Measurements from ENCODE around the gene OGG1. TPM values are rescaled to one million over a fixed set of nuclear protein-coding genes. Genes with fewer than 3 reads are reported as not detected.

Gene OGG1
- total RNA-seq, 1 donor from 2014 or later: 34.8 TPM

DNA sequence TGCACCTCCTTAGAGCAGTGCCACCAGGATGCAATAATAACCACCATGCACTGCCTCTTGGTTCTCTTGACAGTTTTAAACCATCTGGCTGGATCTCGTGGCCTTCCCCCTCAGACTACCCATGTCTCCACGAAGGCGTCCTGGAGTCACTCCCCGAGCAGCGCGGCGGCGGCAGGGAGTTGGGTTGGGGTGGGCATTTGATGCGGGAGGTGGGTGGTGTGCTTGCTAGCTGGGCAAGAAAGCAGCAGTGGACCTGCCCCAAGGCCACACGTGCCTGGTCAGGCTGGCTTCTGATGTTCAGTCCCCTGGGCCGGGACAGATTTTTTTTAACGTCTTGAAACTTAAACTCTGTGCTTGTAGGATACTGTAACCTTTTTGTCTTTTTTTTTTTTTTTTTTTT lies 56.4 kb downstream of the OGG1 start:
- Mint-ChIP-seq H3K36me3 (ENCODE audit: unreplicated experiment) (peaks cover 28% of the 10 kb centered on the region), H3K27ac (ENCODE audit: unreplicated experiment) (no peak overlapping the region), H3K9me3 (ENCODE audit: unreplicated experiment) (no peaks in the 10 kb centered on the region), H3K4me1 (ENCODE audit: unreplicated experiment) (peaks cover 23% of the 10 kb centered on the region), H3K27me3 (ENCODE audit: unreplicated experiment) (no peaks in the 10 kb centered on the region), H3K4me3 (ENCODE audit: unreplicated experiment) (no peak overlapping the region)
- DNase-seq (ENCODE audit: extremely low spot score, unreplicated experiment): no peak
- TF ChIP-seq, protein P1, sequence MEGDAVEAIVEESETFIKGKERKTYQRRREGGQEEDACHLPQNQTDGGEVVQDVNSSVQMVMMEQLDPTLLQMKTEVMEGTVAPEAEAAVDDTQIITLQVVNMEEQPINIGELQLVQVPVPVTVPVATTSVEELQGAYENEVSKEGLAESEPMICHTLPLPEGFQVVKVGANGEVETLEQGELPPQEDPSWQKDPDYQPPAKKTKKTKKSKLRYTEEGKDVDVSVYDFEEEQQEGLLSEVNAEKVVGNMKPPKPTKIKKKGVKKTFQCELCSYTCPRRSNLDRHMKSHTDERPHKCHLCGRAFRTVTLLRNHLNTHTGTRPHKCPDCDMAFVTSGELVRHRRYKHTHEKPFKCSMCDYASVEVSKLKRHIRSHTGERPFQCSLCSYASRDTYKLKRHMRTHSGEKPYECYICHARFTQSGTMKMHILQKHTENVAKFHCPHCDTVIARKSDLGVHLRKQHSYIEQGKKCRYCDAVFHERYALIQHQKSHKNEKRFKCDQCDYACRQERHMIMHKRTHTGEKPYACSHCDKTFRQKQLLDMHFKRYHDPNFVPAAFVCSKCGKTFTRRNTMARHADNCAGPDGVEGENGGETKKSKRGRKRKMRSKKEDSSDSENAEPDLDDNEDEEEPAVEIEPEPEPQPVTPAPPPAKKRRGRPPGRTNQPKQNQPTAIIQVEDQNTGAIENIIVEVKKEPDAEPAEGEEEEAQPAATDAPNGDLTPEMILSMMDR (IDR thresholded peaks at IDR 0.05): no peak

Other genes starting within 250 kb of the OGG1 start
- not detected in 2 replicates for gene LHFPL4, start 196.1 kb upstream of the OGG1 start, total RNA-seq
- gene MTMR14, start 100.4 kb upstream of the OGG1 start, total RNA-seq: 40.1 and 42.7 TPM in 2 replicates
- 0.26 TPM in 1 of 2 replicates, not detected in the other for gene CPNE9, start 46.1 kb upstream of the OGG1 start, total RNA-seq
- 18.3 and 23.0 TPM in 2 replicates for gene BRPF1, start 18.2 kb upstream of the OGG1 start, total RNA-seq
- 8.8 and 10.7 TPM in 2 replicates for gene CAMK1, start 20.0 kb downstream of the OGG1 start, total RNA-seq
- gene TADA3, start 42.5 kb downstream of the OGG1 start, total RNA-seq: 63.4 and 66.0 TPM in 2 replicates
- gene ARPC4, start 43.1 kb downstream of the OGG1 start, total RNA-seq: 140 and 142 TPM in 2 replicates
- gene TTLL3, start 60.3 kb downstream of the OGG1 start, total RNA-seq: 53.6 and 54.8 TPM in 2 replicates
- gene RPUSD3, start 94.1 kb downstream of the OGG1 start, total RNA-seq: 35.9 and 36.1 TPM in 2 replicates
- not detected in 2 replicates for gene CIDEC, start 130.3 kb downstream of the OGG1 start, total RNA-seq
- 28.5 and 31.5 TPM in 2 replicates for gene JAGN1, start 140.7 kb downstream of the OGG1 start, total RNA-seq
- gene IL17RE, start 152.9 kb downstream of the OGG1 start, total RNA-seq: 0.89 and 1.4 TPM in 2 replicates
- gene IL17RC, start 167.1 kb downstream of the OGG1 start, total RNA-seq: 36.5 and 36.6 TPM in 2 replicates
- gene CRELD1, start 183.9 kb downstream of the OGG1 start, total RNA-seq: 24.8 and 25.3 TPM in 2 replicates
- gene PRRT3, start 202.5 kb downstream of the OGG1 start, total RNA-seq: 6.6 and 7.9 TPM in 2 replicates
- 67.1 and 67.7 TPM in 2 replicates for gene EMC3, start 236.9 kb downstream of the OGG1 start, total RNA-seq

Measured in osteocyte (in vitro differentiated cells).